Fibroblast of skin of left quadriceps (primary cell): ENCODE measurements around the gene PCDHB2.
"Not testable (repeated sequence)": the region's sequence is repeated elsewhere in the genome, so short reads cannot be mapped to it uniquely, and the experiment has no call there.

Source experiments
- DNase-seq, 2 experiments: peaks; one replicate each; pipeline ENCODE4 v3.0.0-alpha.2; 2013; ENCODE audit warnings: low read depth in 2 of 2

Gene PCDHB2

GRCh38 chr5:141135718-141136266 is 41.4 kb downstream of the PCDHB2 start:
- DNase-seq: no peak

GRCh38 chr5:141137346-141137745 is 42.9 kb downstream of the PCDHB2 start:
- DNase-seq: not testable (repeated sequence)
